Measurements from ENCODE around the gene PIP4K2A. TPM values are rescaled to one million over a fixed set of nuclear protein-coding genes. Genes with fewer than 3 reads are reported as not detected.
"Not testable (repeated sequence)": the region's sequence is repeated elsewhere in the genome, so short reads cannot be mapped to it uniquely, and the experiment has no call there.

The PIP4K2A gene
- total RNA-seq, 4 donors from 2014 or later = 7.4 to 60.3 (median 9.9) TPM

- H3K27me3 ChIP-seq = no peaks in the 10 kb centered on the region
- H3K4me3 ChIP-seq = no peak overlapping the region
- H3K36me3 ChIP-seq = no peaks in the 10 kb centered on the region
- H3K27ac ChIP-seq = no peak overlapping the region
- TF ChIP-seq POLR2AphosphoS5 (IDR thresholded peaks at IDR 0.05) (no peak), EP300 (IDR thresholded peaks at IDR 0.05) (no peak), CTCF (IDR thresholded peaks at IDR 0.05) (no peak), POLR2A (IDR thresholded peaks at IDR 0.05) (no peak)
- no peak for DNase-seq (ENCODE audit: low spot score in 2 of 2)
- H3K4me1 ChIP-seq = no peaks in the 10 kb centered on the region
- 85% methylated on average over 6 of the region's 6 CpGs for WGBS
- no peaks in the 10 kb centered on the region for H3K9me3 ChIP-seq
Measured at GRCh38 chr10:22723783-22724182, 9.4 kb upstream of the PIP4K2A start.

- 77% methylated on average over 5 of the region's 5 CpGs for WGBS
- TF ChIP-seq POLR2AphosphoS5 (IDR thresholded peaks at IDR 0.05) (no peak), POLR2A (IDR thresholded peaks at IDR 0.05) (no peak), CTCF (IDR thresholded peaks at IDR 0.05) (no peak), EP300 (IDR thresholded peaks at IDR 0.05) (no peak)
- no peaks in the 10 kb centered on the region for H3K27me3 ChIP-seq
- H3K27ac ChIP-seq = no peak overlapping the region
- no peaks in the 10 kb centered on the region for H3K9me3 ChIP-seq
- H3K4me1 ChIP-seq = no peaks in the 10 kb centered on the region
- no peak overlapping the region for H3K4me3 ChIP-seq
- no peak for DNase-seq (ENCODE audit: low spot score in 2 of 2)
- no peaks in the 10 kb centered on the region for H3K36me3 ChIP-seq
Measured at GRCh38 chr10:22723343-22723779, 9.0 kb upstream of the PIP4K2A start.

- no peaks in the 10 kb centered on the region for H3K4me1 ChIP-seq
- 89% methylated on average over 4 of the region's 4 CpGs for WGBS
- no peaks in the 10 kb centered on the region for H3K27me3 ChIP-seq
- H3K36me3 ChIP-seq = no peaks in the 10 kb centered on the region
- H3K4me3 ChIP-seq = no peak overlapping the region
- DNase-seq (ENCODE audit: low spot score in 2 of 2) = no peak
- no peaks in the 10 kb centered on the region for H3K9me3 ChIP-seq
- H3K27ac ChIP-seq = no peak overlapping the region
- TF ChIP-seq POLR2A (IDR thresholded peaks at IDR 0.05) (no peak), CTCF (IDR thresholded peaks at IDR 0.05) (no peak), EP300 (IDR thresholded peaks at IDR 0.05) (no peak), POLR2AphosphoS5 (IDR thresholded peaks at IDR 0.05) (no peak)
Measured at GRCh38 chr10:22722626-22723169, 8.3 kb upstream of the PIP4K2A start.

- Histone ChIP-seq H3K4me3 (no peak overlapping the region), H3K36me3 (no peaks in the 10 kb centered on the region), H3K9me3 (no peaks in the 10 kb centered on the region), H3K4me1 (no peaks in the 10 kb centered on the region), H3K27ac (no peak overlapping the region), H3K27me3 (no peaks in the 10 kb centered on the region)
- WGBS = 76% methylated on average over 3 of the region's 3 CpGs
- TF ChIP-seq CTCF (IDR thresholded peaks at IDR 0.05) (no peak), EP300 (IDR thresholded peaks at IDR 0.05) (no peak), POLR2AphosphoS5 (IDR thresholded peaks at IDR 0.05) (no peak), POLR2A (IDR thresholded peaks at IDR 0.05) (no peak)
- DNase-seq (ENCODE audit: low spot score in 2 of 2) = no peak
Measured at GRCh38 chr10:22720667-22721066, 6.3 kb upstream of the PIP4K2A start.

- Histone ChIP-seq H3K27me3 (no peaks in the 10 kb centered on the region), H3K4me3 (no peak overlapping the region), H3K9me3 (no peaks in the 10 kb centered on the region), H3K4me1 (peaks cover 7% of the 10 kb centered on the region), H3K27ac (no peak overlapping the region), H3K36me3 (no peaks in the 10 kb centered on the region)
- no peak for DNase-seq (ENCODE audit: low spot score in 2 of 2)
- 82% methylated on average over 3 of the region's 3 CpGs for WGBS
- no peak for TF ChIP-seq CTCF (IDR thresholded peaks at IDR 0.05)
- no peak for TF ChIP-seq EP300 (IDR thresholded peaks at IDR 0.05)
- no peak for TF ChIP-seq POLR2A (IDR thresholded peaks at IDR 0.05)
Measured at GRCh38 chr10:22719406-22720042, 5.1 kb upstream of the PIP4K2A start.

GRCh38 chr10:22718659-22719058 is 4.3 kb upstream of the PIP4K2A start:
- not testable (repeated sequence) for H3K36me3 ChIP-seq; H3K27ac ChIP-seq; H3K9me3 ChIP-seq; DNase-seq (ENCODE audit: low spot score in 2 of 2); H3K4me1 ChIP-seq; H3K4me3 ChIP-seq; H3K27me3 ChIP-seq
- WGBS = 92% methylated on average over 3 of the region's 3 CpGs

Measured in suprapubic skin (tissue), 4 donors.